ENCODE data around the gene BCHE.

Gene BCHE

GRCh38 chr3:165846056-165846455 is 8.8 kb upstream of the BCHE start:
- TF ChIP-seq, protein P1, sequence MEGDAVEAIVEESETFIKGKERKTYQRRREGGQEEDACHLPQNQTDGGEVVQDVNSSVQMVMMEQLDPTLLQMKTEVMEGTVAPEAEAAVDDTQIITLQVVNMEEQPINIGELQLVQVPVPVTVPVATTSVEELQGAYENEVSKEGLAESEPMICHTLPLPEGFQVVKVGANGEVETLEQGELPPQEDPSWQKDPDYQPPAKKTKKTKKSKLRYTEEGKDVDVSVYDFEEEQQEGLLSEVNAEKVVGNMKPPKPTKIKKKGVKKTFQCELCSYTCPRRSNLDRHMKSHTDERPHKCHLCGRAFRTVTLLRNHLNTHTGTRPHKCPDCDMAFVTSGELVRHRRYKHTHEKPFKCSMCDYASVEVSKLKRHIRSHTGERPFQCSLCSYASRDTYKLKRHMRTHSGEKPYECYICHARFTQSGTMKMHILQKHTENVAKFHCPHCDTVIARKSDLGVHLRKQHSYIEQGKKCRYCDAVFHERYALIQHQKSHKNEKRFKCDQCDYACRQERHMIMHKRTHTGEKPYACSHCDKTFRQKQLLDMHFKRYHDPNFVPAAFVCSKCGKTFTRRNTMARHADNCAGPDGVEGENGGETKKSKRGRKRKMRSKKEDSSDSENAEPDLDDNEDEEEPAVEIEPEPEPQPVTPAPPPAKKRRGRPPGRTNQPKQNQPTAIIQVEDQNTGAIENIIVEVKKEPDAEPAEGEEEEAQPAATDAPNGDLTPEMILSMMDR (IDR thresholded peaks at IDR 0.05; ENCODE audit: insufficient read depth, missing control alignments), result no peak
- no peak for DNase-seq (ENCODE audit: insufficient read length, low spot score)

DNA sequence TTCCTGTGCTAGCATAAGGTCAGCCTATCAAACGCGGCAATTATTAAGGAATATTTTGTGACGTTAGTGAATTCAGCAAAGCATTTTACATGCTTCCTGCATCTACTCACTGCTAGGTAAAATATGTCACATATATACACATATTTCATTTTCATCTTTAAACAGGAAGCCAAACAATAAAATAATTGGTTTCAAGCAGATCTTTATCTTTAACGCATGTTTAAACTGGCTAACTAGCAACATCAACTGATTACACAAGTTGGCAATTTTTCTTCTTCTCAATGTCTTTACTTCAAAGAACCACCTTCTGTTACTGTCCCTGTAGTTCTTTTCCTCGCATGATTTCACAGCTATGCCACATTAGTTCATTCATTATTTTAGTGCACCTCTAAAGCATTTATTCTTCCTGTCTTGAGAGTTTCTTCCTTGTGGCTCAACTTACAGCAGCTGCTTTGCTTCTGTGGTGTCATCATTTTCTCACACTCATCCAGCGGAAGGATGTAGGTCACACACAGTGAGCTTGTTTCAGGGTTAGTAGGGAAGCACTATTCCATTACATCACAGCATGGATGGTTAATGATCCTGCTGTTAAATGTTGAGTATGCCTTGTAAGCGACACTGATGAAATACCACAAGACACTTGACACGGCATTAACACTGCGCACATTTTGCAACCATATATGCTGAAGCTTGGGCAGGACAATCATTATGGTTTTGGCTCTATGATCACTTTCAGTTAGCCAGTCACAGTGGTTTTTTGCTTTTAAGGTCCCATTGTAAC is 2.3 kb upstream of the BCHE start:
- no peak for FAIRE-seq

More at GRCh38 chr3:165846056-165846455, 8.8 kb upstream of the BCHE start:
- no peak for FAIRE-seq

DNA sequence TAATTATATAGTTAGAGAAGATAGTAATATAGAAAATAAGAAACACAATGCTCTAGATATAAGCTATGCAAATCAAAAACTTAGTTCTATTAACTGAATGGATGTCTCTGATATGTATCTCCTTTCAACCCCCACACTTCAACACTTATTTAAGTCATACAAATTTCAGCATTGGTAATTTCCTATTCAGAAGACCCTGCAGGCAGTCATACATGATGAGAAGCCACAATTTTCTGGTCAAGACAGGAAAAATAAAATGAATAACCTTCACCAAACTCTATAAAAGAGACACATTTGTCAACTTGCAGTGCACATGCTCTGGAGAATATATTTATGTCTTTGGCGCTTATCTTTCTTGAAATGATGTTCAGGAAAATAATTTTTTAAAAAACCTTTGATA is 578 bp upstream of the BCHE start:
- FAIRE-seq (no peak), DNase-seq (ENCODE audit: insufficient read length, low spot score) (no peak)
- TF ChIP-seq, protein P1 (IDR thresholded peaks at IDR 0.05; ENCODE audit: insufficient read depth, missing control alignments), result no peak

More for the DNA sequence above, 2.3 kb upstream of the BCHE start:
- no peak for DNase-seq (ENCODE audit: insufficient read length, low spot score)
- TF ChIP-seq, protein P1 (IDR thresholded peaks at IDR 0.05; ENCODE audit: insufficient read depth, missing control alignments), result no peak

GRCh38 chr3:165835431-165835830 is 1.8 kb downstream of the BCHE start:
- DNase-seq (ENCODE audit: insufficient read length, low spot score) (no peak), FAIRE-seq (no peak)
- TF ChIP-seq, protein P1 (IDR thresholded peaks at IDR 0.05; ENCODE audit: insufficient read depth, missing control alignments), result no peak

DNA sequence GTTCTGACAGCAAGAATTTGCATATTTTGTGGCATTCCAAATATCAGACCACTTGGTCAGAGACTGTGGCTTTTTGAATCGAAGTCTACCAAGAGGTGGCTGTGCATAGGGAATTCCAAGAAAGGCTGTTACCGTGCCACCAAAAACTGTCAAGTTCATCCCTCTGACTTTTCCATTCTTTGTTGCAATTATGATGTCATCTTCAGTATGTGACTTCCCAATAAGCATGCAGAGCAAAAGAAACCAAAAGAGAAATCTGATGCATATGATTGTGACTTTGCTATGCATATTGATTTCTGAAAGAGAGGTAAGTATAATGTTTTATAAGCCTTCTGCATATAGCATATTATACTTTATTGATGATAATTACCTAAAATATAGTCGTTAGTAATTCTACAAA is 6.5 kb downstream of the BCHE start:
- FAIRE-seq, result no peak
- DNase-seq (ENCODE audit: insufficient read length, low spot score), result no peak
- TF ChIP-seq, protein P1 (IDR thresholded peaks at IDR 0.05; ENCODE audit: insufficient read depth, missing control alignments), result no peak

GRCh38 chr3:165827883-165828282 is 9.3 kb downstream of the BCHE start:
- DNase-seq (ENCODE audit: insufficient read length, low spot score), result no peak
- peak; percentile 67 for FAIRE-seq
- TF ChIP-seq, protein P1 (IDR thresholded peaks at IDR 0.05; ENCODE audit: insufficient read depth, missing control alignments), result no peak

DNA sequence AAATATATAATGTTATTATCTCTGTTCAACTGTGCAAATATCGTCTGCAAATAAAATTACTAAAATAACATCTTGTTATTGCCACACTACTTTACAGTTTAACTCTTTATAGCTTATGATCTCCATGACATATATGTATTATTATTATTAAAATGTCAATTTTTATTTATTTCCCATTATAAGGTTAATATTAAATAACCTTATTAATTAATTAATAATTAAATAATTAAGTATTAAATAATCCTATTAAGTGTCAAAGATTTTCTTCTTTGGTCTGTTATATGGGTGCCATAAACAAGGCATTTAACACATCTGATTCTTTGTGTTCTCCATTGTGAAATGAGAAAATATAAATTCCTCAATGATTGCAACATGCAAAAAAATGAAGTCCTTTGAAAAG is 10.0 kb downstream of the BCHE start:
- FAIRE-seq (no peak), DNase-seq (ENCODE audit: insufficient read length, low spot score) (no peak)
- TF ChIP-seq, protein P1 (IDR thresholded peaks at IDR 0.05; ENCODE audit: insufficient read depth, missing control alignments), result no peak
